ENCODE data around the gene KLF6. TPM values are rescaled to one million over a fixed set of nuclear protein-coding genes. Genes with fewer than 3 reads are reported as not detected.

KLF6 gene
- total and polyA plus RNA-seq, 8 donors, result 25.9 to 187 (median 94.0) TPM

DNA sequence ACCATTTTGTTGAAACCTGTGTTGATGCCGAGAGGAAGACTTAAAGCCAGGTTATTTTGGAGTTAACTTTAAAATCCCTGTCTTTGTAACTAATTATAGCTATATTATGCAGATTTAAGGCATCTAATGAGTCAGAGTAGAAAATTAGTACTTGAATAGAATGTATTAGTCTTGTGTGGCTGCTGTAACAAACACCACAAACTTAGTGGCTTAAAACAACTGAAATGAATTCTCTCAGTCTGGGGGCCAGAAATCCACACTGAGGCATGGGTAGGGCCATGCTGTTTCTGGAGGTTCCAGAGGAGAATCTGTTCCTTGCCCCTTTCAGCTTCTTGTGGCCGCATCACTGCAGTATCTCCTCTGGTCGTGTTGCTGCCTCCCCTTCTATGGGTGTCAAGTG, 8.5 kb upstream of the KLF6 start:
- H3K27me3 ChIP-seq, result no peaks in the 10 kb centered on the region
- no peak for DNase-seq
- peaks cover 0 to 18% (median 13%) of the 10 kb centered on the region in 4 donors for H3K9me3 ChIP-seq
- no peaks in the 10 kb centered on the region for H3K4me1 ChIP-seq
- H3K4me3 ChIP-seq, result no peak overlapping the region
- intact Hi-C loops (cut with DNase I; ENCODE audit: low total_unique reads), result no loop called here
- WGBS, 5 donors, result 96 to 99% (median 98%) methylated on average over 3 of the region's 3 CpGs
- no peak overlapping the region for H3K27ac ChIP-seq
- TF ChIP-seq POLR2A (IDR thresholded peaks at IDR 0.05) (no peak), POLR2AphosphoS5 (IDR thresholded peaks at IDR 0.05) (no peak), EP300 (IDR thresholded peaks at IDR 0.05) (no peak)
- TF ChIP-seq, protein P1, sequence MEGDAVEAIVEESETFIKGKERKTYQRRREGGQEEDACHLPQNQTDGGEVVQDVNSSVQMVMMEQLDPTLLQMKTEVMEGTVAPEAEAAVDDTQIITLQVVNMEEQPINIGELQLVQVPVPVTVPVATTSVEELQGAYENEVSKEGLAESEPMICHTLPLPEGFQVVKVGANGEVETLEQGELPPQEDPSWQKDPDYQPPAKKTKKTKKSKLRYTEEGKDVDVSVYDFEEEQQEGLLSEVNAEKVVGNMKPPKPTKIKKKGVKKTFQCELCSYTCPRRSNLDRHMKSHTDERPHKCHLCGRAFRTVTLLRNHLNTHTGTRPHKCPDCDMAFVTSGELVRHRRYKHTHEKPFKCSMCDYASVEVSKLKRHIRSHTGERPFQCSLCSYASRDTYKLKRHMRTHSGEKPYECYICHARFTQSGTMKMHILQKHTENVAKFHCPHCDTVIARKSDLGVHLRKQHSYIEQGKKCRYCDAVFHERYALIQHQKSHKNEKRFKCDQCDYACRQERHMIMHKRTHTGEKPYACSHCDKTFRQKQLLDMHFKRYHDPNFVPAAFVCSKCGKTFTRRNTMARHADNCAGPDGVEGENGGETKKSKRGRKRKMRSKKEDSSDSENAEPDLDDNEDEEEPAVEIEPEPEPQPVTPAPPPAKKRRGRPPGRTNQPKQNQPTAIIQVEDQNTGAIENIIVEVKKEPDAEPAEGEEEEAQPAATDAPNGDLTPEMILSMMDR (IDR thresholded peaks at IDR 0.05), result no peak
- no peaks in the 10 kb centered on the region for H3K36me3 ChIP-seq

DNA sequence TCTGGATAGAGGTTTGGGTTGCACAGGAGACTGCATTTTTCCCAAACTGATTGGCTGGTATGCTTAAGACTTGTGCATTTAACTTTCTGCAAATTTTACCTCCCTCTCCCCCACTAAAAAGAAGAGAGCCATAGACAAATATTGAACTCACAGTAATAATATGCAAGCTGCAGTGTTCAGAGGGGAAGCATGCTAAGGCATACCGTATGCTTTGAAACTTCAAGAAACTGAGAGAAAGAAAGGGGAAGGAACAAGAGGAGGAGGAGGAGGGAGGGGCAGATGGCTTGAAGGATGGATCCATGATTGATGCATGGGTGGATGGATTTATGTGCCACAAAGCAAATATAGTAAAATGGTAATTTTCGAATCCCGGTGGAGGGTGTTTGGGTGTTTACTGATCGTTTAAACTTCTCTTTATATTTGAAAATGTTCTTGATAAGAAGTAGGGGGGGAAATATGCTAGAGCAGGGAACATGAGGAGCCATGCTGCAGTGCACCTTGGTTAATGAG, 7.8 kb upstream of the KLF6 start:
- TF ChIP-seq, protein P1 (IDR thresholded peaks at IDR 0.05), result no peak
- no peak for TF ChIP-seq EP300 (IDR thresholded peaks at IDR 0.05)
- TF ChIP-seq POLR2AphosphoS5 (IDR thresholded peaks at IDR 0.05), result no peak
- no peak for TF ChIP-seq POLR2A (IDR thresholded peaks at IDR 0.05)
- Histone ChIP-seq H3K9me3 (peaks cover 0 to 18% (median 13%) of the 10 kb centered on the region in 4 donors), H3K4me3 (no peak overlapping the region), H3K27ac (no peak overlapping the region), H3K27me3 (no peaks in the 10 kb centered on the region), H3K4me1 (no peaks in the 10 kb centered on the region), H3K36me3 (no peaks in the 10 kb centered on the region)
- no peak for DNase-seq
- 54 to 71% (median 62%) methylated on average over 4 of the region's 4 CpGs for WGBS, 5 donors
- intact Hi-C loops (cut with DNase I; ENCODE audit: low total_unique reads), result no loop called here

DNA sequence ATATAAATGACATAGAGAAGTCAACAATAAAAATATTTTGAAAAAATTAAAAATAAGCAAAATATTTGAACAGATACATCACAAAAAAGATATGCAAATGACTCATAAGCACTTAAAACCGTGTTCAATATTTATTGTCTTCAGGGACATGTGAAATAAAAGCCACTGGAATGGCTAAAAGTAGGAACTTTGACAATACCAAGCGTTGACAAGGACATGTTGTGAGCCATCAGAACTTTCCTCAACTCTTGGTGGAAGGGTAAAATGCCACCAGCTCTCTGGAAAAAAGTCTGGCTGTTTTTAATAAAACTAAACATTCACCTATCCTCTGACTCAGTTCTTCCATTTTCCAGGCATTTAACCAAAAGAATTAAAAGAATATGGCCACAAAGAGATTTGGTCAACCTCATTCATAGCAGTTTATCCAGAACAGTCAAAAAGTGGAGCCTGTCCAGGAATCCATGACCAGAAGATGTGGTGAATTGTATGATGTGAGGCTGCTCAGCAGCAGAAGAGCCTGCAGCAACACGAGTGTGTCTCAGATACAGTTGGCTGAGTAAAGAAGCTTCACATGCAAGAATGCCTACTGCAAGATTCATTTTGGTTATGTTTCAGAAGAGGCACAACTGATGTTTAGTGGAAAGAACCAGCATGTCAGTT, 7.1 kb upstream of the KLF6 start:
- intact Hi-C loops (cut with DNase I; ENCODE audit: low total_unique reads), result no loop called here
- WGBS, 5 donors, result 85 to 88% (median 86%) methylated on average over 3 of the region's 3 CpGs
- Histone ChIP-seq H3K27me3 (no peaks in the 10 kb centered on the region), H3K27ac (no peak overlapping the region), H3K4me1 (no peaks in the 10 kb centered on the region), H3K4me3 (no peak overlapping the region), H3K9me3 (peaks cover 0 to 18% (median 13%) of the 10 kb centered on the region in 4 donors), H3K36me3 (no peaks in the 10 kb centered on the region)
- no peak for DNase-seq
- TF ChIP-seq, protein P1 (IDR thresholded peaks at IDR 0.05), result no peak
- no peak for TF ChIP-seq POLR2AphosphoS5 (IDR thresholded peaks at IDR 0.05)
- no peak for TF ChIP-seq POLR2A (IDR thresholded peaks at IDR 0.05)
- no peak for TF ChIP-seq EP300 (IDR thresholded peaks at IDR 0.05)

DNA sequence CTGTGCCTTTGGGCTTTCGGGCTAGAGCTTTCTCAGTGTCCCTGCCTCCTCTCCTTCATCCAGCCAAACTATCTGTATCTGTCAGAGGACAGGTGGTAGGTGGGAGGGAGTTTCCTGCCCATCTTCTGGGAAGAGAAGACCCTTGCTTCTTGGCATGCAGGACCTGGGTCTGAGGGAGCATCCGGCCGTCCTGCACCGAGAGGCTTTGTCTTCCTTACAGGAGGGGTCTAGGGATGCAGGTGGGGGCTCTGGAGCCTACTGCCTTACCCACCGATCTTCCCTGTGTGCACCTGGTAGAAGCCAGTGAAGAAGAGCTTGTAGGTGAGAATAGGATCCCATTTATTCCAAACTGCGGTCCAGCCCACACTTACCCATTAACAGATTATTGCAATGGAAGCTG, 5.8 kb upstream of the KLF6 start:
- WGBS, 5 donors, result 97 to 100% (median 98%) methylated on average over 6 of the region's 6 CpGs
- H3K27ac ChIP-seq, result no peak overlapping the region
- H3K4me3 ChIP-seq, result no peak overlapping the region
- TF ChIP-seq EP300 (IDR thresholded peaks at IDR 0.05), result no peak
- TF ChIP-seq POLR2A (IDR thresholded peaks at IDR 0.05), result no peak
- no peak for TF ChIP-seq POLR2AphosphoS5 (IDR thresholded peaks at IDR 0.05)
- no peaks in the 10 kb centered on the region for H3K27me3 ChIP-seq
- intact Hi-C loops (cut with DNase I; ENCODE audit: low total_unique reads), result no loop called here
- DNase-seq, result no peak
- peaks cover 8 to 12% (median 9%) of the 10 kb centered on the region in 4 donors for H3K4me1 ChIP-seq
- H3K36me3 ChIP-seq, result no peaks in the 10 kb centered on the region
- peaks cover 0 to 18% (median 13%) of the 10 kb centered on the region in 4 donors for H3K9me3 ChIP-seq

DNA sequence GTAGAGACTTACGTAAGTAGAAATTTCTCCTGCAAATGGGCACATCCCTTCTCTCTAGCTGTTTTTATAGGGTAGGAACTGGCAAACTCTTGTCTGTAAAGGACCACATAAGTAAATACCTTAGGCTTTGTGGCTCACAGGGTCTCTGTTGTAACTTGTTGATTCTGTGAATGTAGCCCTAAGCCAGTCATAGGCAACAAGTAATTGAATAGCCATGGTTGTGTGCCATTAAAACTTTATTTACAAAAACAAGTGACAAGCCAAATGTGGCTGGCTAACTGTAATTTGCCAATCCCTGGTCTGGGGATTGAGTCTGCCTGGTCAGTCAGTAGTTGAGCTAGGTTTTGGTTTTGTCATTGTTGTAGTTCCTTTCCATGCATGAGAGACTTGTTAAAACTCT, 5.3 kb upstream of the KLF6 start:
- TF ChIP-seq, protein P1 (IDR thresholded peaks at IDR 0.05), result no peak
- TF ChIP-seq EP300 (IDR thresholded peaks at IDR 0.05), result no peak
- no peak overlapping the region for H3K27ac ChIP-seq
- no peaks in the 10 kb centered on the region for H3K27me3 ChIP-seq
- peaks cover 0 to 18% (median 13%) of the 10 kb centered on the region in 4 donors for H3K9me3 ChIP-seq
- intact Hi-C loops (cut with DNase I; ENCODE audit: low total_unique reads), result no loop called here
- DNase-seq, result no peak
- WGBS, 5 donors, result 86 to 100% (median 98%) methylated on average over 1 of the region's 1 CpG
- H3K4me1 ChIP-seq, result peaks cover 8 to 12% (median 10%) of the 10 kb centered on the region in 4 donors
- H3K36me3 ChIP-seq, result no peaks in the 10 kb centered on the region
- H3K4me3 ChIP-seq, result no peak overlapping the region
